Measurements from ENCODE around the gene KDM4C. TPM values are rescaled to one million over a fixed set of nuclear protein-coding genes. Genes with fewer than 3 reads are reported as not detected.

Gene KDM4C
- total RNA-seq, 1 experiment from 2014 or later: 16.8 TPM

- Histone ChIP-seq H3K4me2 (ENCODE audit: low read length) (no peak overlapping the region), H3K9ac (ENCODE audit: low read length) (no peak overlapping the region), H3K36me3 (ENCODE audit: control insufficient read depth in 1 of 2, insufficient read depth in 2 of 2, low read length in 2 of 2) (no peaks in the 10 kb centered on the region), H3K9me3 (ENCODE audit: control insufficient read depth in 1 of 2, insufficient read depth in 1 of 2, low read depth in 1 of 2, low read length in 2 of 2) (no peaks in the 10 kb centered on the region), H3K27me3 (ENCODE audit: insufficient read depth, low read length) (no peaks in the 10 kb centered on the region), H3K4me1 (ENCODE audit: control insufficient read depth in 1 of 2, insufficient read depth in 2 of 2, low read length in 2 of 2) (no peaks in the 10 kb centered on the region), H3K4me3 (replicated peaks in 1 of 2; ENCODE audit: low read depth in 1 of 2, low read length in 2 of 2) (no peak overlapping the region), H3K27ac (ENCODE audit: low read depth, low read length) (no peak overlapping the region), H3K79me2 (ENCODE audit: insufficient read depth, low read length) (no peaks in the 10 kb centered on the region), H2AFZ (ENCODE audit: low read depth, low read length, poor library complexity, severe bottlenecking) (no peak overlapping the region), H3K9me2 (ENCODE audit: insufficient read depth) (no peaks in the 10 kb centered on the region), H4K20me1 (ENCODE audit: insufficient read depth) (no peaks in the 10 kb centered on the region)
- TF ChIP-seq JUND (IDR thresholded peaks at IDR 0.05) (no peak), ATF3 (IDR thresholded peaks at IDR 0.05) (no peak), SIN3A (IDR thresholded peaks at IDR 0.05; ENCODE audit: low read depth) (no peak), ZFX (IDR thresholded peaks at IDR 0.05) (no peak)
- ATAC-seq (no peak), DNase-seq (ENCODE audit: low read depth, low spot score) (no peak)
- BruUV-seq (replicated peaks): no TSS peak
- intact Hi-C loops (cut with micrococcal nuclease): no loop called here
- ChIA-PET RAD21 (ENCODE audit: low non-redundant PET in 1 of 2, low total read pairs in 2 of 2, uncharacterized antibody in 2 of 2, unreplicated experiment in 2 of 2) (no interaction called here), CTCF (no interaction called here), POLR2A (no interaction called here)
Observed at GRCh38 chr9:6991418-6991817, 233.6 kb downstream of the KDM4C start.

GRCh38 chr9:6996061-6996854 lies 238.5 kb downstream of the KDM4C start:
- no peak overlapping the region for H3K4me3 ChIP-seq (replicated peaks in 1 of 2; ENCODE audit: low read depth in 1 of 2, low read length in 2 of 2)
- H3K9me3 ChIP-seq (ENCODE audit: control insufficient read depth in 1 of 2, insufficient read depth in 1 of 2, low read depth in 1 of 2, low read length in 2 of 2): no peaks in the 10 kb centered on the region
- no peaks in the 10 kb centered on the region for H3K4me1 ChIP-seq (ENCODE audit: control insufficient read depth in 1 of 2, insufficient read depth in 2 of 2, low read length in 2 of 2)
- no peaks in the 10 kb centered on the region for H3K27me3 ChIP-seq (ENCODE audit: insufficient read depth, low read length)
- H3K4me2 ChIP-seq (ENCODE audit: low read length): no peak overlapping the region
- DNase-seq (ENCODE audit: low read depth, low spot score) (no peak), ATAC-seq (no peak)
- no peak for TF ChIP-seq ZBTB33 (IDR thresholded peaks at IDR 0.05; ENCODE audit: extremely low read depth, insufficient replicate concordance, low read length)
- TF ChIP-seq POLR2AphosphoS5 (IDR thresholded peaks at IDR 0.05; ENCODE audit: low read depth, low read length): no peak
- TF ChIP-seq ATF3 (IDR thresholded peaks at IDR 0.05): no peak
- H4K20me1 ChIP-seq (ENCODE audit: insufficient read depth): no peaks in the 10 kb centered on the region
- H3K79me2 ChIP-seq (ENCODE audit: insufficient read depth, low read length): no peaks in the 10 kb centered on the region
- ChIA-PET RAD21 (ENCODE audit: low non-redundant PET in 1 of 2, low total read pairs in 2 of 2, uncharacterized antibody in 2 of 2, unreplicated experiment in 2 of 2) (no interaction called here), POLR2A (no interaction called here), CTCF (no interaction called here)
- H3K36me3 ChIP-seq (ENCODE audit: control insufficient read depth in 1 of 2, insufficient read depth in 2 of 2, low read length in 2 of 2): no peaks in the 10 kb centered on the region
- no peak overlapping the region for H2AFZ ChIP-seq (ENCODE audit: low read depth, low read length, poor library complexity, severe bottlenecking)
- no peaks in the 10 kb centered on the region for H3K9me2 ChIP-seq (ENCODE audit: insufficient read depth)
- no peak overlapping the region for H3K9ac ChIP-seq (ENCODE audit: low read length)
- H3K27ac ChIP-seq (ENCODE audit: low read depth, low read length): no peak overlapping the region
- no TSS peak for BruUV-seq (replicated peaks)
- intact Hi-C loops (cut with micrococcal nuclease): no loop called here
